ENCODE results near the gene PLEKHO2. TPM values are rescaled to one million over a fixed set of nuclear protein-coding genes. Genes with fewer than 3 reads are reported as not detected.

The PLEKHO2 gene
- polyA plus RNA-seq, 1 of the 3 experiments (the other 2 are of a cell fraction): 7.8 TPM

GRCh38 chr15:64836023-64836536 is 5.6 kb upstream of the PLEKHO2 start:
- no peak overlapping the region for H3K4me2 ChIP-seq

More at GRCh38 chr15:64836023-64836536, 5.6 kb upstream of the PLEKHO2 start:
- H3K27ac ChIP-seq (ENCODE audit: low read depth in 2 of 2, low read length in 1 of 2): no peak overlapping the region
- H3K27me3 ChIP-seq (ENCODE audit: insufficient read depth): no peaks in the 10 kb centered on the region
- H3K9me3 ChIP-seq: no peaks in the 10 kb centered on the region
- no peak overlapping the region for H3K4me3 ChIP-seq (ENCODE audit: low read depth in 2 of 2, low read length in 1 of 2)
- H3K9me2 ChIP-seq: no peaks in the 10 kb centered on the region
- ChIA-PET POLR2A (no interaction called here), CTCF (interaction anchor here (2.6 kb wide), 1 partner anchor 105 kb away, joined by 8 read pairs; no protein-coding TSS in a partner anchor)
- peaks cover 2% of the 10 kb centered on the region for H3F3A ChIP-seq (replicated peaks; ENCODE audit: insufficient read depth)
- H2AFZ ChIP-seq (ENCODE audit: low read depth): no peak overlapping the region
- H4K20me1 ChIP-seq (ENCODE audit: insufficient read depth): no peaks in the 10 kb centered on the region
- 82% methylated on average over 14 of the region's 14 CpGs for WGBS (ENCODE audit: low lambda C conversion rate)
- H3K4me1 ChIP-seq (ENCODE audit: control insufficient read depth in 1 of 2, insufficient read depth in 2 of 2, low read depth in 1 of 2, low read length in 1 of 2): peaks cover 4 to 5% of the 10 kb centered on the region in 2 experiments; a peak in 3 of 4 replicates
- no peaks in the 10 kb centered on the region for H3K36me3 ChIP-seq (replicated peaks in 1 of 2; ENCODE audit: control insufficient read depth in 1 of 2, insufficient read depth in 2 of 2, low read length in 1 of 2)
- H3K9ac ChIP-seq: no peak overlapping the region
- TF ChIP-seq CTCF (IDR thresholded peaks at IDR 0.05): no peak
- no peak for TF ChIP-seq USF1 (IDR thresholded peaks at IDR 0.05; ENCODE audit: borderline replicate concordance, low read depth)
- TF ChIP-seq USF2 (IDR thresholded peaks at IDR 0.05; ENCODE audit: borderline replicate concordance, low read depth, low read length): no peak
- no peak for TF ChIP-seq SIN3A (IDR thresholded peaks at IDR 0.05; ENCODE audit: borderline replicate concordance, low read depth, low read length)
- no peak for TF ChIP-seq RCOR1 (IDR thresholded peaks at IDR 0.05; ENCODE audit: low read length)
- TF ChIP-seq CHD2 (IDR thresholded peaks at IDR 0.05; ENCODE audit: low read length, partially characterized antibody): no peak
- no peak for TF ChIP-seq RAD21 (IDR thresholded peaks at IDR 0.05; ENCODE audit: low read length)
- no peak for TF ChIP-seq TAF1 (IDR thresholded peaks at IDR 0.05; ENCODE audit: borderline replicate concordance, low read depth, low read length)
- TF ChIP-seq MXI1 (IDR thresholded peaks at IDR 0.05; ENCODE audit: low read depth, low read length): no peak
- no peak for TF ChIP-seq REST (IDR thresholded peaks at IDR 0.05; ENCODE audit: low read depth, low read length)
- TF ChIP-seq TEAD4 (IDR thresholded peaks at IDR 0.05; ENCODE audit: borderline replicate concordance, insufficient read depth): no peak
- no peak for TF ChIP-seq ZBTB33 (IDR thresholded peaks at IDR 0.05; ENCODE audit: borderline replicate concordance, low read depth)
- TF ChIP-seq YY1 (IDR thresholded peaks at IDR 0.05; ENCODE audit: low read depth): no peak
- TF ChIP-seq IRF3 (IDR thresholded peaks at IDR 0.05; ENCODE audit: low read depth, low read length): no peak
- TF ChIP-seq RXRA (IDR thresholded peaks at IDR 0.05; ENCODE audit: borderline replicate concordance, low read depth): no peak
- no peak for TF ChIP-seq EZH2phosphoT487 (IDR thresholded peaks at IDR 0.05; ENCODE audit: borderline replicate concordance, low read depth)
- TF ChIP-seq MAX (IDR thresholded peaks at IDR 0.05; ENCODE audit: low read depth): no peak
- no peak for TF ChIP-seq GABPA (IDR thresholded peaks at IDR 0.05; ENCODE audit: low read depth)
- no peak for TF ChIP-seq EP300 (IDR thresholded peaks at IDR 0.05; ENCODE audit: borderline replicate concordance in 1 of 2, low read depth in 1 of 2, low read length in 1 of 2)
- H3K79me2 ChIP-seq (ENCODE audit: insufficient read depth): no peaks in the 10 kb centered on the region
- DNase-seq: no peak
